ENCODE measurements around the gene ENTPD1. TPM values are rescaled to one million over a fixed set of nuclear protein-coding genes. Genes with fewer than 3 reads are reported as not detected.
"Not testable (repeated sequence)": the region's sequence is repeated elsewhere in the genome, so short reads cannot be mapped to it uniquely, and the experiment has no call there.

Gene ENTPD1
- total RNA-seq, 1 experiment from 2014 or later: 0.11 TPM

GRCh38 chr10:95916039-95916438 lies 160.1 kb downstream of the ENTPD1 start:
- not testable (repeated sequence) for DNase-seq (ENCODE audit: low read depth)

Other genes starting within 250 kb of the ENTPD1 start
- 3.7 and 6.5 TPM in 2 replicates for gene SORBS1, start 194.8 kb upstream of the ENTPD1 start, total RNA-seq (2014; rRNA removed)
- 78.7 and 104 TPM in 2 replicates for gene ALDH18A1, start 99.5 kb upstream of the ENTPD1 start, total RNA-seq (2014; rRNA removed)
- gene TCTN3, start 62.2 kb upstream of the ENTPD1 start, total RNA-seq (2014; rRNA removed): 43.2 and 52.8 TPM in 2 replicates
- 0.11 and 0.71 TPM in 2 replicates for gene CC2D2B, start 151.8 kb downstream of the ENTPD1 start, total RNA-seq (2014; rRNA removed)

Data from LHCN-M2 (cell line).